ENCODE measurements around the gene NTSR1. TPM values are rescaled to one million over a fixed set of nuclear protein-coding genes. Genes with fewer than 3 reads are reported as not detected.

NTSR1 gene
- total RNA-seq, 1 experiment from 2014 or later: 1.1 TPM

GRCh38 chr20:62704341-62704948, 4.2 kb upstream of the NTSR1 start:
- no peak for DNase-seq
- Histone ChIP-seq H3K27me3 (ENCODE audit: control insufficient read depth, insufficient read depth, low read length) (peaks cover 18% of the 10 kb centered on the region), H3K4me3 (ENCODE audit: insufficient read depth, low read depth, low read length) (no peak overlapping the region), H3K36me3 (replicated peaks; ENCODE audit: control insufficient read depth, insufficient read depth, low read length) (no peaks in the 10 kb centered on the region)

- Histone ChIP-seq H3K4me3 (ENCODE audit: insufficient read depth, low read depth, low read length) (no peak overlapping the region), H3K27me3 (ENCODE audit: control insufficient read depth, insufficient read depth, low read length) (peaks cover 29% of the 10 kb centered on the region), H3K36me3 (replicated peaks; ENCODE audit: control insufficient read depth, insufficient read depth, low read length) (no peaks in the 10 kb centered on the region)
- DNase-seq: no peak
Observed at GRCh38 chr20:62705627-62706026, 3.0 kb upstream of the NTSR1 start.

- no peak for DNase-seq
- H3K4me3 ChIP-seq (ENCODE audit: insufficient read depth, low read depth, low read length): no peak overlapping the region
- H3K36me3 ChIP-seq (replicated peaks; ENCODE audit: control insufficient read depth, insufficient read depth, low read length): no peaks in the 10 kb centered on the region
- peaks cover 32% of the 10 kb centered on the region for H3K27me3 ChIP-seq (ENCODE audit: control insufficient read depth, insufficient read depth, low read length)
Observed at GRCh38 chr20:62706344-62706743, 2.3 kb upstream of the NTSR1 start.

GRCh38 chr20:62706857-62707256, 1.8 kb upstream of the NTSR1 start:
- H3K36me3 ChIP-seq (replicated peaks; ENCODE audit: control insufficient read depth, insufficient read depth, low read length): no peaks in the 10 kb centered on the region
- H3K27me3 ChIP-seq (ENCODE audit: control insufficient read depth, insufficient read depth, low read length): peaks cover 32% of the 10 kb centered on the region
- DNase-seq: no peak

GRCh38 chr20:62707276-62707920, 1.2 kb upstream of the NTSR1 start:
- H3K27me3 ChIP-seq (ENCODE audit: control insufficient read depth, insufficient read depth, low read length): peaks cover 32% of the 10 kb centered on the region
- H3K4me3 ChIP-seq (ENCODE audit: insufficient read depth, low read depth, low read length): no peak overlapping the region
- H3K36me3 ChIP-seq (replicated peaks; ENCODE audit: control insufficient read depth, insufficient read depth, low read length): no peaks in the 10 kb centered on the region
- DNase-seq: peak; percentile 81

More at GRCh38 chr20:62706857-62707256, 1.8 kb upstream of the NTSR1 start:
- H3K4me3 ChIP-seq (ENCODE audit: insufficient read depth, low read depth, low read length): no peak overlapping the region

GRCh38 chr20:62707921-62708521, 615 bp upstream of the NTSR1 start:
- no peaks in the 10 kb centered on the region for H3K36me3 ChIP-seq (replicated peaks; ENCODE audit: control insufficient read depth, insufficient read depth, low read length)
- DNase-seq: peak; percentile 96
- H3K27me3 ChIP-seq (ENCODE audit: control insufficient read depth, insufficient read depth, low read length): peaks cover 32% of the 10 kb centered on the region
- H3K4me3 ChIP-seq (ENCODE audit: insufficient read depth, low read depth, low read length): peak overlapping the region; percentile 41

- Histone ChIP-seq H3K27me3 (ENCODE audit: control insufficient read depth, insufficient read depth, low read length) (peaks cover 32% of the 10 kb centered on the region), H3K4me3 (ENCODE audit: insufficient read depth, low read depth, low read length) (no peak overlapping the region), H3K36me3 (replicated peaks; ENCODE audit: control insufficient read depth, insufficient read depth, low read length) (no peaks in the 10 kb centered on the region)
- DNase-seq: no peak
Observed at GRCh38 chr20:62709537-62709905, 885 bp downstream of the NTSR1 start.

GRCh38 chr20:62710221-62710885, 1.7 kb downstream of the NTSR1 start:
- DNase-seq: no peak
- peaks cover 32% of the 10 kb centered on the region for H3K27me3 ChIP-seq (ENCODE audit: control insufficient read depth, insufficient read depth, low read length)
- no peak overlapping the region for H3K4me3 ChIP-seq (ENCODE audit: insufficient read depth, low read depth, low read length)
- H3K36me3 ChIP-seq (replicated peaks; ENCODE audit: control insufficient read depth, insufficient read depth, low read length): no peaks in the 10 kb centered on the region

- Histone ChIP-seq H3K36me3 (replicated peaks; ENCODE audit: control insufficient read depth, insufficient read depth, low read length) (no peaks in the 10 kb centered on the region), H3K4me3 (ENCODE audit: insufficient read depth, low read depth, low read length) (no peak overlapping the region), H3K27me3 (ENCODE audit: control insufficient read depth, insufficient read depth, low read length) (peaks cover 32% of the 10 kb centered on the region)
- DNase-seq: no peak
Observed at GRCh38 chr20:62710886-62711702, 2.5 kb downstream of the NTSR1 start.

GRCh38 chr20:62711703-62712101, 3.1 kb downstream of the NTSR1 start:
- DNase-seq: no peak
- Histone ChIP-seq H3K36me3 (replicated peaks; ENCODE audit: control insufficient read depth, insufficient read depth, low read length) (no peaks in the 10 kb centered on the region), H3K4me3 (ENCODE audit: insufficient read depth, low read depth, low read length) (no peak overlapping the region), H3K27me3 (ENCODE audit: control insufficient read depth, insufficient read depth, low read length) (peaks cover 32% of the 10 kb centered on the region)

GRCh38 chr20:62712606-62713005, 4.0 kb downstream of the NTSR1 start:
- no peak for DNase-seq
- Histone ChIP-seq H3K27me3 (ENCODE audit: control insufficient read depth, insufficient read depth, low read length) (peaks cover 31% of the 10 kb centered on the region), H3K4me3 (ENCODE audit: insufficient read depth, low read depth, low read length) (no peak overlapping the region), H3K36me3 (replicated peaks; ENCODE audit: control insufficient read depth, insufficient read depth, low read length) (no peaks in the 10 kb centered on the region)

- H3K4me3 ChIP-seq (ENCODE audit: insufficient read depth, low read depth, low read length): no peak overlapping the region
- peaks cover 18% of the 10 kb centered on the region for H3K27me3 ChIP-seq (ENCODE audit: control insufficient read depth, insufficient read depth, low read length)
- H3K36me3 ChIP-seq (replicated peaks; ENCODE audit: control insufficient read depth, insufficient read depth, low read length): no peaks in the 10 kb centered on the region
- no peak for DNase-seq
Observed at GRCh38 chr20:62714006-62714405, 5.4 kb downstream of the NTSR1 start.

- H3K27me3 ChIP-seq (ENCODE audit: control insufficient read depth, insufficient read depth, low read length): peaks cover 10% of the 10 kb centered on the region
- DNase-seq: no peak
- no peak overlapping the region for H3K4me3 ChIP-seq (ENCODE audit: insufficient read depth, low read depth, low read length)
- no peaks in the 10 kb centered on the region for H3K36me3 ChIP-seq (replicated peaks; ENCODE audit: control insufficient read depth, insufficient read depth, low read length)
Observed at GRCh38 chr20:62714799-62715198, 6.2 kb downstream of the NTSR1 start.

GRCh38 chr20:62715201-62715600, 6.6 kb downstream of the NTSR1 start:
- no peak for DNase-seq
- Histone ChIP-seq H3K4me3 (ENCODE audit: insufficient read depth, low read depth, low read length) (no peak overlapping the region), H3K27me3 (ENCODE audit: control insufficient read depth, insufficient read depth, low read length) (peaks cover 6% of the 10 kb centered on the region), H3K36me3 (replicated peaks; ENCODE audit: control insufficient read depth, insufficient read depth, low read length) (no peaks in the 10 kb centered on the region)

Measured in H7 (cell line).